Activated CD8-positive, alpha-beta memory T cell treated with anti-CD3 and anti-CD28 coated beads, Interleukin-2, amount 50 U/mL, for 48 hours (primary cell): ENCODE measurements around the gene MIDN.

Experiments used
- DNase-seq: peaks from one replicate; pipeline ENCODE4 v3.0.0-alpha.2; 2020

Gene MIDN

GRCh38 chr19:1220976-1221903 is 27.1 kb upstream of the MIDN start:
- DNase-seq, result no peak

- no peak for DNase-seq
Measured at GRCh38 chr19:1221904-1222255, 26.5 kb upstream of the MIDN start.

- DNase-seq, result no peak
Measured at GRCh38 chr19:1222394-1222793, 26.0 kb upstream of the MIDN start.

- DNase-seq, result no peak
Measured at GRCh38 chr19:1223018-1223855, 25.1 kb upstream of the MIDN start.

GRCh38 chr19:1224047-1224825 is 24.1 kb upstream of the MIDN start:
- DNase-seq, result no peak

- no peak for DNase-seq
Measured at GRCh38 chr19:1224847-1225246, 23.5 kb upstream of the MIDN start.

- DNase-seq, result no peak
Measured at GRCh38 chr19:1225440-1226226, 22.8 kb upstream of the MIDN start.

GRCh38 chr19:1226227-1226518 is 22.2 kb upstream of the MIDN start:
- no peak for DNase-seq

GRCh38 chr19:1226522-1227303 is 21.7 kb upstream of the MIDN start:
- no peak for DNase-seq

- DNase-seq, result no peak
Measured at GRCh38 chr19:1227304-1228054, 20.9 kb upstream of the MIDN start.

- DNase-seq, result no peak
Measured at GRCh38 chr19:1228161-1228957, 20.0 kb upstream of the MIDN start.

GRCh38 chr19:1229056-1229923 is 19.1 kb upstream of the MIDN start:
- no peak for DNase-seq

GRCh38 chr19:1229924-1230782 is 18.2 kb upstream of the MIDN start:
- no peak for DNase-seq

GRCh38 chr19:1230783-1231489 is 17.4 kb upstream of the MIDN start:
- DNase-seq, result no peak

- DNase-seq, result no peak
Measured at GRCh38 chr19:1231729-1232637, 16.4 kb upstream of the MIDN start.

- DNase-seq, result no peak
Measured at GRCh38 chr19:1232652-1233072, 15.7 kb upstream of the MIDN start.
